Kidney (tissue), 14 donors: ENCODE data around the gene ZPBP2. TPM values are rescaled to one million over a fixed set of nuclear protein-coding genes. Genes with fewer than 3 reads are reported as not detected.

Source experiments
- DNase-seq, 5 donors: peaks; one replicate each; pipeline ENCODE4 v3.0.0-alpha.2; 2013 to 2020
- FAIRE-seq: peaks from 2 replicates; lab custom pipeline; 2012; peaks lifted over from hg19 to GRCh38; lab: Jason Lieb, UNC
- H3K27ac ChIP-seq, 2 donors: one replicate each; pipeline ENCODE4 v1.7.0; 2013; ENCODE audit warnings: low read depth in 2 of 2, low read length in 2 of 2, inconsistent platforms in 1 of 2
- H3K27me3 ChIP-seq: one replicate; pipeline ENCODE4 v1.7.1; 2013; ENCODE audit warnings: low read length, inconsistent platforms; ENCODE audit not compliant: control insufficient read depth, insufficient read depth
- H3K36me3 ChIP-seq, 3 donors: one replicate each; pipeline versions ENCODE4 v1.7.0 to v1.7.1; 2013; ENCODE audit warnings: low read length in 3 of 3, control low read depth in 1 of 3, inconsistent platforms in 1 of 3; ENCODE audit not compliant: insufficient read depth in 3 of 3, control insufficient read depth in 2 of 3
- H3K4me1 ChIP-seq, 3 donors: one replicate each; pipeline versions ENCODE4 v1.7.0 to v1.7.1; 2013; ENCODE audit warnings: low read length in 3 of 3, inconsistent platforms in 1 of 3, low read depth in 1 of 3; ENCODE audit not compliant: control insufficient read depth in 2 of 3, insufficient read depth in 2 of 3
- H3K4me3 ChIP-seq, 3 donors: one replicate each; pipeline versions ENCODE4 v1.7.0 to v1.8.1; 2013; ENCODE audit warnings: low read length in 3 of 3, control low read depth in 1 of 3, inconsistent platforms in 1 of 3
- H3K9ac ChIP-seq, 3 donors: one replicate each; pipeline versions ENCODE4 v1.7.0 to v1.7.1; 2013; ENCODE audit warnings: low read length in 3 of 3, control low read depth in 1 of 3, inconsistent platforms in 1 of 3
- H3K9me3 ChIP-seq, 3 donors: one replicate each; pipeline versions ENCODE4 v1.7.0 to v1.7.1; 2013; ENCODE audit warnings: low read length in 3 of 3, control low read depth in 1 of 3, inconsistent platforms in 1 of 3; ENCODE audit not compliant: control insufficient read depth in 2 of 3, insufficient read depth in 1 of 3
- intact Hi-C: fragments of 100-400 bp; cut with DNase I; formaldehyde crosslinking; loops from one replicate; pipeline ENCODE4 v1.11.1; 2022
- polyA plus RNA-seq: library from polyadenylated mRNA; stranded (reverse); fragments of 350-450 nt; fragmentation: Illumina TruSeq; extraction: RNeasy Lipid Tissue Mini Kit (QIAGEN cat#74804); gene quantifications from one replicate; pipeline ENCODE4 v1.2.3, GENCODE V29; 2014; ENCODE audit warnings: low read depth, low replicate concordance; ENCODE audit not compliant: insufficient read depth
- total RNA-seq: library from RNA; stranded (reverse); fragmentation: NEBNext Ultra II Directional; extraction: Animal tissue kit (Norgen Biotek cat#: 25700); gene quantifications from one replicate; pipeline ENCODE4 v1.2.1, GENCODE V29; 2021
- TF ChIP-seq, protein P1 (sequence below): IDR thresholded peaks from 3 replicates; pipeline ENCODE4 v1.5.1; 2012; ENCODE audit warnings: mild to moderate bottlenecking, moderate library complexity, borderline replicate concordance; ENCODE audit not compliant: insufficient read depth; ENCODE audit errors: extremely low read depth
- donor health status: control.
- donor health status: control.
- donor health status: control.
- donor health status: control.
- donor health status: control.
- donor health status: DM: yes; HTN: yes; CAD: no.
- donor health status: Normal renal cell carcinoma (clear cell type).

The ZPBP2 gene
- total and polyA plus RNA-seq, 2 donors from 2014 or later: not detected

DNA sequence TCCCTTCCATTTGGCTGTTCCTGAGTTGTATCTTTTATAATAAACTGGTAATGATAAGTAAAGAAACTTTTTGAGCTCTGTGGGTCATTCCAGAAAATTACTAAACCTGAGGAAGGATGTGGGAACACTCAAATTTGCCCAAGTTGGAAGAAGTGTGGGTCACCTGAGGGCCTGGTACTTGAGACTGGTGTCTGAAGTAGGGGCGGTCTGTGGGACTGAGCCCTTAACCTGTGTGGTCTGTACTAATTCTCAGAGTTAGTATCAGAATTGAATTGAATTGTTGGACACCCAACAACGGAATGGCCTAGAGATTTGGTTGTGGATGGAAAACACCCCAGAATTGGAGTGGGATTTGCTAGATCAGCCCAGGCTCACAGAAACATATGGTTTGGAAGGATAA, 47.0 kb upstream of the ZPBP2 start:
- Histone ChIP-seq H3K27ac (no peak overlapping the region), H3K27me3 (no peaks in the 10 kb centered on the region)
- TF ChIP-seq, protein P1, sequence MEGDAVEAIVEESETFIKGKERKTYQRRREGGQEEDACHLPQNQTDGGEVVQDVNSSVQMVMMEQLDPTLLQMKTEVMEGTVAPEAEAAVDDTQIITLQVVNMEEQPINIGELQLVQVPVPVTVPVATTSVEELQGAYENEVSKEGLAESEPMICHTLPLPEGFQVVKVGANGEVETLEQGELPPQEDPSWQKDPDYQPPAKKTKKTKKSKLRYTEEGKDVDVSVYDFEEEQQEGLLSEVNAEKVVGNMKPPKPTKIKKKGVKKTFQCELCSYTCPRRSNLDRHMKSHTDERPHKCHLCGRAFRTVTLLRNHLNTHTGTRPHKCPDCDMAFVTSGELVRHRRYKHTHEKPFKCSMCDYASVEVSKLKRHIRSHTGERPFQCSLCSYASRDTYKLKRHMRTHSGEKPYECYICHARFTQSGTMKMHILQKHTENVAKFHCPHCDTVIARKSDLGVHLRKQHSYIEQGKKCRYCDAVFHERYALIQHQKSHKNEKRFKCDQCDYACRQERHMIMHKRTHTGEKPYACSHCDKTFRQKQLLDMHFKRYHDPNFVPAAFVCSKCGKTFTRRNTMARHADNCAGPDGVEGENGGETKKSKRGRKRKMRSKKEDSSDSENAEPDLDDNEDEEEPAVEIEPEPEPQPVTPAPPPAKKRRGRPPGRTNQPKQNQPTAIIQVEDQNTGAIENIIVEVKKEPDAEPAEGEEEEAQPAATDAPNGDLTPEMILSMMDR: no peak

DNA sequence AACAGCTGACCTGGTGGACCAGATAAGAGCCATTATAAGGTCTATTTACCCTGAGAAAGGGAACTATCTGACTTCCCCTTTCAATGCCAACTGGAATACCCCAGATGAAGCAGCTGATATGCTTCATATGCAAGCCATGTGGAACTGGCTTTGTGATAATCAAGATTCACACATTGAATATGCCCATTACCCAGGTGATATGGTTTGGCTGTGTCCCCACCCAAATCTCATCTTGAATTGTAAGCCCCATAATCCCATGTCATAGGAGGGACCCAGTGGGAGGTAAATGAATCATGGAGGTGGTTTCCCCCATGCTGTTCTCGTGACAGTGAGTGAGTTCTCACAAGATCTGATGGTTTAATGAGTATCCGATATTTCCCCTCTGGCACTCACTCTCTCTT, 46.0 kb upstream of the ZPBP2 start:
- no peak for DNase-seq
- FAIRE-seq: no peak
- no peak overlapping the region for H3K4me3 ChIP-seq
- no peaks in the 10 kb centered on the region for H3K4me1 ChIP-seq
- no peak overlapping the region for H3K27ac ChIP-seq
- H3K9me3 ChIP-seq: peaks cover 0 to 9% (median 0%) of the 10 kb centered on the region in 3 donors
- intact Hi-C loops: no loop called here
- H3K27me3 ChIP-seq: no peaks in the 10 kb centered on the region
- TF ChIP-seq, protein P1: no peak
- H3K36me3 ChIP-seq: no peaks in the 10 kb centered on the region
- H3K9ac ChIP-seq: no peak overlapping the region

More for the DNA sequence above, 47.0 kb upstream of the ZPBP2 start:
- Histone ChIP-seq H3K36me3 (no peaks in the 10 kb centered on the region), H3K4me1 (no peaks in the 10 kb centered on the region), H3K9me3 (peaks cover 0 to 9% (median 0%) of the 10 kb centered on the region in 3 donors), H3K4me3 (no peak overlapping the region), H3K9ac (no peak overlapping the region)
- no peak for FAIRE-seq
- no peak for DNase-seq
- intact Hi-C loops: no loop called here

DNA sequence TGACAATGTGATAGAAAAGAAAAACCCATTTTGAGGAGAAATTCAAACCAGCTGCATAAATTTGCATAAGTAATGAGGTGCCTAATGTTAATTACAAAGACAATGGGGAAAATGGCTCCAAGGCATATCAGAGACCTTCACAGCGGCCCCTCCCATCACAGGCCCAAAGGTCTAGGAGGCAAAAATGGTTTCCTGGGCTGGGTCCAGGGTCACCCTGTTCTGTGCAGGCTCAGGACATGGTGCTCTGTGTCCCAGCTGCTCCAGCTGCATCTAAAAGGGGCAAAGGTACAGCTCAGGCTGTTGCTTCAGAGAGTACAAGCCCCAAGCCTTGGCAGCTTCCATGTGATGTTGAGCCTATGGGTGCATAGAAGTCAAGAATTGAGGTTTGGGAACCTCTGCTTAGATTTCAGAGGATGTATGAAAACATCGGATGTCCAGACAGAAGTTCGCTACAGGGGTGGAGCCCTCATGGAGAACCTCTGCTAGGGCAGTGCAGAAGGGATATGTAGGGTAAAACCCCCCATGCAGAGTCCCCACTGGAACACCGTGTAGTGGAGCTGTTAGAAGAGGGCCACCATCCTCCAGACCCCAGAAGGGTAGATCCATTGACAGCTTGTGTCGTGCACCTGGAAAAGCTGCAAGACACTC, 44.5 kb upstream of the ZPBP2 start:
- Histone ChIP-seq H3K27me3 (no peaks in the 10 kb centered on the region), H3K27ac (no peak overlapping the region), H3K36me3 (no peaks in the 10 kb centered on the region), H3K4me1 (peaks cover 0 to 4% (median 0%) of the 10 kb centered on the region in 3 donors), H3K4me3 (no peak overlapping the region), H3K9ac (no peak overlapping the region), H3K9me3 (peaks cover 0 to 9% (median 0%) of the 10 kb centered on the region in 3 donors)
- FAIRE-seq (no peak), DNase-seq (no peak)
- intact Hi-C loops: no loop called here
- TF ChIP-seq, protein P1: no peak
